CD14-positive monocyte (primary cell): ENCODE data around the gene GRHL1. TPM values are rescaled to one million over a fixed set of nuclear protein-coding genes. Genes with fewer than 3 reads are reported as not detected.
A peak's percentile ranks its signal among the peaks of the same experiment; 100 is the strongest.

ENCODE experiments used
- DNase-seq, 3 donors: peaks; one replicate each; pipeline ENCODE4 v3.0.0-alpha.2; 2011 to 2022
- H2AFZ ChIP-seq: 2 replicates; pipeline ENCODE4 v1.6.0; 2012; ENCODE audit warnings: mild to moderate bottlenecking, low read depth, low read length, inconsistent platforms; ENCODE audit not compliant: insufficient read depth, poor library complexity, severe bottlenecking
- H3K27ac ChIP-seq, 2 donors: 1 replicate in 1 of 2; 2 replicates in 1 of 2; pipeline ENCODE4 v1.5.1; 2012 to 2013; ENCODE audit warnings: low read length in 2 of 2, control low read depth in 1 of 2, inconsistent platforms in 1 of 2, low read depth in 1 of 2, mild to moderate bottlenecking in 1 of 2
- H3K27me3 ChIP-seq, 2 donors: one replicate each; pipeline versions ENCODE4 v1.6.0 to v1.6.1; 2011 to 2013; ENCODE audit warnings: low read length in 2 of 2; ENCODE audit not compliant: control insufficient read depth in 2 of 2, insufficient read depth in 2 of 2
- H3K36me3 ChIP-seq, 2 donors: replicated peaks in 1 of 2; 1 replicate in 1 of 2; 2 replicates in 1 of 2; pipeline versions ENCODE4 v1.5.1 to v1.6.1; 2012 to 2013; ENCODE audit warnings: low read length in 2 of 2, control low read depth in 1 of 2, inconsistent platforms in 1 of 2, mild to moderate bottlenecking in 1 of 2; ENCODE audit not compliant: insufficient read depth in 2 of 2, control insufficient read depth in 1 of 2
- H3K4me1 ChIP-seq, 2 donors: 1 replicate in 1 of 2; 2 replicates in 1 of 2; pipeline versions ENCODE4 v1.5.1 to v1.6.1; 2012 to 2013; ENCODE audit warnings: low read length in 2 of 2, control low read depth in 1 of 2, inconsistent platforms in 1 of 2, mild to moderate bottlenecking in 1 of 2, moderate library complexity in 1 of 2; ENCODE audit not compliant: insufficient read depth in 2 of 2, control insufficient read depth in 1 of 2
- H3K4me2 ChIP-seq: replicated peaks from 2 replicates; pipeline ENCODE3; 2012; ENCODE audit warnings: low read length, moderate library complexity, mild to moderate bottlenecking; ENCODE audit not compliant: poor library complexity, severe bottlenecking; ENCODE audit errors: extremely low read depth
- H3K4me3 ChIP-seq, 3 experiments: fragments of 200-600 bp in 1 of 3; sonication (generic) in 1 of 3; replicated peaks in 1 of 3; 1 replicate in 2 of 3; 2 replicates in 1 of 3; pipeline ENCODE4 v1.5.1; 2011 to 2013; ENCODE audit warnings: low read length in 3 of 3, mild to moderate bottlenecking in 3 of 3, control low read depth in 2 of 3, low read depth in 2 of 3, inconsistent platforms in 1 of 3, moderate library complexity in 1 of 3
- H3K79me2 ChIP-seq: 2 replicates; pipeline ENCODE4 v1.6.0; 2012; ENCODE audit warnings: mild to moderate bottlenecking, control low read depth, inconsistent platforms, low read length, moderate library complexity; ENCODE audit not compliant: insufficient read depth
- H3K9ac ChIP-seq: 2 replicates; pipeline ENCODE4 v1.6.0; 2017; ENCODE audit warnings: low read length, mild to moderate bottlenecking; ENCODE audit not compliant: insufficient read depth, poor library complexity, severe bottlenecking
- H3K9me3 ChIP-seq, 2 donors: replicated peaks in 1 of 2; 1 replicate in 1 of 2; 2 replicates in 1 of 2; pipeline versions ENCODE4 v1.5.1 to v1.6.1; 2012 to 2013; ENCODE audit warnings: low read length in 2 of 2, control low read depth in 1 of 2; ENCODE audit not compliant: control insufficient read depth in 1 of 2, insufficient read depth in 1 of 2
- H4K20me1 ChIP-seq: 2 replicates; pipeline ENCODE4 v1.6.0; 2012; ENCODE audit warnings: mild to moderate bottlenecking, low read length, control low read depth, moderate library complexity; ENCODE audit not compliant: insufficient read depth
- H3K27ac Mint-ChIP-seq, 7 donors: one replicate each; pipeline ENCODE4 v1.8.0; 2020; ENCODE audit warnings: mild to moderate bottlenecking in 7 of 7, mixed read lengths in 7 of 7, moderate library complexity in 6 of 7, inconsistent platforms in 2 of 7
- H3K27me3 Mint-ChIP-seq, 3 donors: one replicate each; pipeline ENCODE4 v1.8.0; 2021 to 2022; ENCODE audit warnings: low read depth in 3 of 3, mild to moderate bottlenecking in 3 of 3, mixed read lengths in 3 of 3, moderate library complexity in 3 of 3, inconsistent platforms in 1 of 3
- H3K36me3 Mint-ChIP-seq, 2 donors: one replicate each; pipeline ENCODE4 v1.8.0; 2020; ENCODE audit warnings: mixed read lengths in 2 of 2, inconsistent platforms in 1 of 2, mild to moderate bottlenecking in 1 of 2
- H3K4me1 Mint-ChIP-seq: one replicate; pipeline ENCODE4 v1.8.0; 2020; ENCODE audit warnings: mild to moderate bottlenecking, mixed read lengths
- H3K4me3 Mint-ChIP-seq, 2 donors: one replicate each; pipeline ENCODE4 v1.8.0; 2020; ENCODE audit warnings: mild to moderate bottlenecking in 2 of 2, mixed read lengths in 2 of 2, moderate library complexity in 1 of 2
- H3K9me3 Mint-ChIP-seq, 7 donors: one replicate each; pipeline ENCODE4 v1.8.0; 2020 to 2022; ENCODE audit warnings: mixed read lengths in 7 of 7, mild to moderate bottlenecking in 6 of 7, moderate library complexity in 6 of 7, inconsistent platforms in 2 of 7
- CTCF ChIP-seq: fragments of 200-600 bp; IDR thresholded peaks from one replicate; pipeline ENCODE4 v1.8.0; 2022; ENCODE audit warnings: antibody characterized with exemption, mild to moderate bottlenecking
- WGBS: methylation state at CpG from one replicate; pipeline ENCODE4 v1.1.5; 2013; ENCODE audit warnings: missing lambda C conversion rate; ENCODE audit not compliant: insufficient coverage; 5-methylcytosine and 5-hydroxymethylcytosine counted together
- intact Hi-C, 2 donors: fragments of 100-400 bp; cut with micrococcal nuclease; formaldehyde crosslinking; loops; one replicate each; pipeline versions ENCODE4 v1.15.0 to v1.15.1; 2023
- polyA plus RNA-seq, 3 donors: library from polyadenylated mRNA; depleted of rRNA in 1 of 3; unstranded in 2 of 3; stranded (reverse) in 1 of 3; fragments of 300-500 nt in 2 of 3; fragments of >200 nt in 1 of 3; fragmentation: Illumina TruSeq in 2 of 3; gene quantifications; 1 replicate in 2 of 3; 2 replicates in 1 of 3; pipeline ENCODE4 v1.2.3, GENCODE V29; 2012 to 2021

Gene GRHL1
- polyA plus RNA-seq, 3 donors, result 0.08 TPM; not detected in 2

GRCh38 chr2:9941996-9942390, 9.5 kb upstream of the GRHL1 start:
- H3K36me3 Mint-ChIP-seq, result no peaks in the 10 kb centered on the region
- H2AFZ ChIP-seq, result no peak overlapping the region
- no peak overlapping the region for H3K4me2 ChIP-seq

GRCh38 chr2:9944330-9944758, 7.1 kb upstream of the GRHL1 start:
- DNase-seq, result no peak
- H3K4me3 ChIP-seq, result no peak overlapping the region
- no peak overlapping the region for H2AFZ ChIP-seq
- H3K79me2 ChIP-seq, result no peaks in the 10 kb centered on the region
- no peaks in the 10 kb centered on the region for H3K9me3 Mint-ChIP-seq
- H3K4me1 Mint-ChIP-seq, result no peaks in the 10 kb centered on the region
- WGBS, result 84% methylated on average over 3 of the region's 3 CpGs
- no peak overlapping the region for H3K27ac Mint-ChIP-seq
- no peaks in the 10 kb centered on the region for H3K36me3 Mint-ChIP-seq
- no peak overlapping the region for H3K27ac ChIP-seq
- intact Hi-C loops, result no loop called here
- no peaks in the 10 kb centered on the region for H3K4me1 ChIP-seq
- TF ChIP-seq CTCF, result no peak
- no peak overlapping the region for H3K9ac ChIP-seq
- no peaks in the 10 kb centered on the region for H3K9me3 ChIP-seq
- H3K27me3 ChIP-seq, result peaks cover 2 to 19% of the 10 kb centered on the region in 2 donors
- H3K27me3 Mint-ChIP-seq, result peaks cover 21 to 51% (median 40%) of the 10 kb centered on the region in 3 donors
- no peak overlapping the region for H3K4me3 Mint-ChIP-seq
- H3K36me3 ChIP-seq, result no peaks in the 10 kb centered on the region
- H4K20me1 ChIP-seq, result no peaks in the 10 kb centered on the region
- H3K4me2 ChIP-seq, result no peak overlapping the region

More at GRCh38 chr2:9941996-9942390, 9.5 kb upstream of the GRHL1 start:
- no peak for DNase-seq
- H3K9me3 Mint-ChIP-seq, result no peaks in the 10 kb centered on the region
- Histone ChIP-seq H3K9me3 (no peaks in the 10 kb centered on the region), H3K4me1 (no peaks in the 10 kb centered on the region), H4K20me1 (no peaks in the 10 kb centered on the region), H3K27me3 (peaks cover 0 to 17% of the 10 kb centered on the region in 2 donors), H3K9ac (no peak overlapping the region), H3K36me3 (no peaks in the 10 kb centered on the region), H3K27ac (no peak overlapping the region), H3K4me3 (no peak overlapping the region), H3K79me2 (no peaks in the 10 kb centered on the region)
- H3K4me3 Mint-ChIP-seq, result peak overlapping the region in 1 of 2 donors; percentile 2
- intact Hi-C loops, result no loop called here
- no peaks in the 10 kb centered on the region for H3K4me1 Mint-ChIP-seq
- 87% methylated on average over 5 of the region's 6 CpGs for WGBS
- peaks cover 12 to 35% (median 21%) of the 10 kb centered on the region in 3 donors for H3K27me3 Mint-ChIP-seq
- peak overlapping the region in 1 of 7 donors; percentile 62 for H3K27ac Mint-ChIP-seq
- no peak for TF ChIP-seq CTCF
